Keratinocyte (primary cell): Measurements from ENCODE around the gene DUSP8. TPM values are rescaled to one million over a fixed set of nuclear protein-coding genes. Genes with fewer than 3 reads are reported as not detected.
A peak's percentile ranks its signal among the peaks of the same experiment; 100 is the strongest.

ENCODE experiments used
- DNase-seq: peaks from one replicate; pipeline ENCODE4 v3.0.0-alpha.2; 2011; ENCODE audit warnings: low read depth, missing footprints, low spot score
- FAIRE-seq: peaks from 2 replicates; lab custom pipeline; 2011; peaks lifted over from hg19 to GRCh38; lab: Jason Lieb, UNC
- H2AFZ ChIP-seq: 2 replicates; pipeline ENCODE4 v1.6.0; 2012; ENCODE audit warnings: low read length, control low read depth, inconsistent platforms; ENCODE audit not compliant: control insufficient read depth
- H3K27ac ChIP-seq: 2 replicates; pipeline ENCODE4 v1.5.1; 2011; ENCODE audit warnings: low read length; ENCODE audit not compliant: control insufficient read depth, insufficient read depth
- H3K27me3 ChIP-seq: 3 replicates; pipeline ENCODE4 v1.6.0; 2011; ENCODE audit warnings: low read length; ENCODE audit not compliant: control insufficient read depth, insufficient read depth; ENCODE audit errors: extremely low read depth
- H3K36me3 ChIP-seq, 2 experiments: 2 replicates in 1 of 2; 3 replicates in 1 of 2; pipeline ENCODE4 v1.5.1; 2011; ENCODE audit warnings: low read length in 2 of 2, mild to moderate bottlenecking in 1 of 2; ENCODE audit not compliant: control insufficient read depth in 2 of 2, insufficient read depth in 2 of 2; ENCODE audit errors: extremely low read depth in 1 of 2
- H3K4me1 ChIP-seq: 3 replicates; pipeline ENCODE4 v1.5.1; 2011; ENCODE audit warnings: low read length; ENCODE audit not compliant: control insufficient read depth, insufficient read depth; ENCODE audit errors: extremely low read depth
- H3K4me2 ChIP-seq: 3 replicates; pipeline ENCODE4 v1.6.0; 2011; ENCODE audit warnings: low read depth, low read length; ENCODE audit not compliant: control insufficient read depth, insufficient read depth; ENCODE audit errors: extremely low read depth
- H3K4me3 ChIP-seq, 3 experiments: fragments of 200-600 bp in 1 of 3; sonication (generic) in 1 of 3; 2 replicates in 2 of 3; 3 replicates in 1 of 3; pipeline ENCODE4 v1.5.1; 2011 to 2016; ENCODE audit warnings: low read length in 3 of 3, mild to moderate bottlenecking in 3 of 3, control low read depth in 2 of 3, inconsistent platforms in 1 of 3, low read depth in 1 of 3, mixed read lengths in 1 of 3, mixed run types in 1 of 3, moderate library complexity in 1 of 3; ENCODE audit not compliant: control insufficient read depth in 2 of 3, insufficient read depth in 2 of 3; ENCODE audit errors: extremely low read depth in 1 of 3
- H3K79me2 ChIP-seq: 2 replicates; pipeline ENCODE4 v1.6.0; 2012; ENCODE audit warnings: low read length; ENCODE audit not compliant: control insufficient read depth, insufficient read depth
- H3K9ac ChIP-seq: 3 replicates; pipeline ENCODE4 v1.6.0; 2011; ENCODE audit warnings: low read length; ENCODE audit not compliant: control insufficient read depth, insufficient read depth; ENCODE audit errors: extremely low read depth
- H3K9me1 ChIP-seq: 3 replicates; pipeline ENCODE4 v1.6.0; 2011; ENCODE audit warnings: low read length; ENCODE audit not compliant: control insufficient read depth, insufficient read depth; ENCODE audit errors: extremely low read depth
- H3K9me3 ChIP-seq: 2 replicates; pipeline ENCODE4 v1.5.1; 2012; ENCODE audit warnings: low read depth, low read length; ENCODE audit not compliant: control insufficient read depth
- H4K20me1 ChIP-seq: 3 replicates; pipeline ENCODE4 v1.6.0; 2011; ENCODE audit warnings: low read length; ENCODE audit not compliant: control insufficient read depth, insufficient read depth; ENCODE audit errors: extremely low read depth
- EZH2 ChIP-seq: IDR thresholded peaks from one replicate; pipeline ENCODE4 v1.6.1; 2012; ENCODE audit warnings: inconsistent platforms, mild to moderate bottlenecking, low read length, moderate library complexity
- dilution Hi-C: fragments of 300-500 bp; cut with MboI; formaldehyde crosslinking; loops from one replicate; pipeline ENCODE4 v1.7.0; 2020; ENCODE audit warnings: low sequenced_read_pairs; ENCODE audit not compliant: extremely low pct_ligation_motif_present
- polyA plus RNA-seq, 5 experiments: library from polyadenylated mRNA; depleted of rRNA in 3 of 5; stranded (reverse) in 3 of 5; stranded (forward) in 1 of 5; unstranded in 1 of 5; fragments of >200 nt; gene quantifications; 1 replicate in 1 of 5; 2 replicates in 3 of 5; 3 replicates in 1 of 5; pipeline versions ENCODE4 v1.2.1 to v1.2.3, GENCODE V29; 2011 to 2012; ENCODE audit warnings: missing spikeins in 2 of 5, low read depth in 1 of 5, low replicate concordance in 1 of 5
- TF ChIP-seq, protein P1 (sequence below), 3 experiments: IDR thresholded peaks in 1 of 3; conservative IDR thresholded peaks in 1 of 3; optimal IDR thresholded peaks in 1 of 3; 2 replicates in 2 of 3; 3 replicates in 1 of 3; pipeline versions ENCODE3 to v1.5.1; 2011; ENCODE audit warnings: low read length in 3 of 3, mild to moderate bottlenecking in 3 of 3, moderate library complexity in 2 of 3, control low read depth in 1 of 3, inconsistent platforms in 1 of 3; ENCODE audit not compliant: insufficient read depth in 2 of 3; ENCODE audit errors: extremely low read depth in 1 of 3

DUSP8 gene
- polyA plus RNA-seq, 1 donor (not counting 4 experiments of a cell fraction or from before 2014, with no cell fraction given) = 0.58 TPM

DNA sequence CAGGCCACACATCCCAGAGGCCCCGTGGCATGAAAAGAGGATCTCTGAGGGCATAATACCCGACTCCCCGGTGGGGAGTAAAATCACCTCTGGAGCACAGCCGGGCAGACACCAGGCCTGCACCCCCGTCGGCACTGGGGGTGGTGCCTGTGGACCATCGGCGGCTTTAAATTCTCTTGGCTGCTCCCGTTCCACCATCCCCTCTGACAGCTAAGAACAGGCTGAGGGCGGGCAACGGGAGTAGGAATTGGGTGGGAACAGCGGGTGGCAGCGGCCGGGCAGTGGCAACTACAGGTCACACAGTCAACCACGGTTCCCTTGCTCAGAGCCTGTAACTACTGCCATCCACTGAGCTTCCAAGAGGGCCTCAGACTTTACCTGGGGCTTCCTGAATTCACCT is 45.3 kb downstream of the DUSP8 start:
- dilution Hi-C loops = no loop called here
- Histone ChIP-seq H3K27ac (no peak overlapping the region), H3K9ac (no peak overlapping the region), H3K27me3 (no peaks in the 10 kb centered on the region), H4K20me1 (peaks cover 37% of the 10 kb centered on the region), H3K9me1 (peaks cover 15% of the 10 kb centered on the region), H3K4me1 (peaks cover 38% of the 10 kb centered on the region), H3K4me3 (no peak overlapping the region), H2AFZ (no peak overlapping the region), H3K9me3 (no peaks in the 10 kb centered on the region), H3K79me2 (peaks cover 76% of the 10 kb centered on the region), H3K4me2 (no peak overlapping the region), H3K36me3 (peaks cover 0 to 3% of the 10 kb centered on the region in 2 experiments)
- FAIRE-seq (no peak), DNase-seq (no peak)
- TF ChIP-seq, protein P1, sequence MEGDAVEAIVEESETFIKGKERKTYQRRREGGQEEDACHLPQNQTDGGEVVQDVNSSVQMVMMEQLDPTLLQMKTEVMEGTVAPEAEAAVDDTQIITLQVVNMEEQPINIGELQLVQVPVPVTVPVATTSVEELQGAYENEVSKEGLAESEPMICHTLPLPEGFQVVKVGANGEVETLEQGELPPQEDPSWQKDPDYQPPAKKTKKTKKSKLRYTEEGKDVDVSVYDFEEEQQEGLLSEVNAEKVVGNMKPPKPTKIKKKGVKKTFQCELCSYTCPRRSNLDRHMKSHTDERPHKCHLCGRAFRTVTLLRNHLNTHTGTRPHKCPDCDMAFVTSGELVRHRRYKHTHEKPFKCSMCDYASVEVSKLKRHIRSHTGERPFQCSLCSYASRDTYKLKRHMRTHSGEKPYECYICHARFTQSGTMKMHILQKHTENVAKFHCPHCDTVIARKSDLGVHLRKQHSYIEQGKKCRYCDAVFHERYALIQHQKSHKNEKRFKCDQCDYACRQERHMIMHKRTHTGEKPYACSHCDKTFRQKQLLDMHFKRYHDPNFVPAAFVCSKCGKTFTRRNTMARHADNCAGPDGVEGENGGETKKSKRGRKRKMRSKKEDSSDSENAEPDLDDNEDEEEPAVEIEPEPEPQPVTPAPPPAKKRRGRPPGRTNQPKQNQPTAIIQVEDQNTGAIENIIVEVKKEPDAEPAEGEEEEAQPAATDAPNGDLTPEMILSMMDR (optimal IDR thresholded peaks at IDR 0.05 in 1 of 3, IDR thresholded peaks at IDR 0.05 in 1 of 3, conservative IDR thresholded peaks at IDR 0.05 in 1 of 3; ENCODE audit: extremely low read depth in 1 of 3, insufficient read depth in 2 of 3, low read length in 3 of 3) = no peak
- no peak for TF ChIP-seq EZH2

- TF ChIP-seq, protein P1 (optimal IDR thresholded peaks at IDR 0.05 in 1 of 3, IDR thresholded peaks at IDR 0.05 in 1 of 3, conservative IDR thresholded peaks at IDR 0.05 in 1 of 3; ENCODE audit: extremely low read depth in 1 of 3, insufficient read depth in 2 of 3, low read length in 3 of 3) = no peak
- TF ChIP-seq EZH2 = no peak
- no peaks in the 10 kb centered on the region for H3K9me3 ChIP-seq
- H3K27me3 ChIP-seq = no peaks in the 10 kb centered on the region
- no peak overlapping the region for H2AFZ ChIP-seq
- FAIRE-seq (no peak), DNase-seq (no peak)
- dilution Hi-C loops = no loop called here
- no peaks in the 10 kb centered on the region for H3K36me3 ChIP-seq
- H3K79me2 ChIP-seq = peaks cover 75% of the 10 kb centered on the region
- H3K4me3 ChIP-seq = no peak overlapping the region
- H4K20me1 ChIP-seq = peaks cover 33% of the 10 kb centered on the region
- H3K9me1 ChIP-seq = peaks cover 9% of the 10 kb centered on the region
- H3K27ac ChIP-seq = peak overlapping the region; percentile 46
- H3K4me1 ChIP-seq = peaks cover 22% of the 10 kb centered on the region
- H3K9ac ChIP-seq = peak overlapping the region; percentile 22
- H3K4me2 ChIP-seq = peak overlapping the region; percentile 78
Observed at GRCh38 chr11:1523779-1524178, 48.3 kb downstream of the DUSP8 start.
